Measurements from ENCODE around the gene DNAJC21.

DNAJC21 gene

GRCh38 chr5:34977934-34978613 lies 48.7 kb downstream of the DNAJC21 start:
- DNase-seq (ENCODE audit: low read depth in 2 of 2): no peak

GRCh38 chr5:34978681-34979080 lies 49.3 kb downstream of the DNAJC21 start:
- DNase-seq (ENCODE audit: low read depth in 2 of 2): no peak

- DNase-seq (ENCODE audit: low read depth in 2 of 2): no peak
These were observed 53.5 kb downstream of the DNAJC21 start for GRCh38 chr5:34982823-34983222.

- no peak for DNase-seq (ENCODE audit: low read depth in 2 of 2)
These were observed 57.6 kb downstream of the DNAJC21 start for GRCh38 chr5:34986965-34987364.

GRCh38 chr5:34991486-34992238 lies 62.3 kb downstream of the DNAJC21 start:
- DNase-seq (ENCODE audit: low read depth in 2 of 2): no peak

GRCh38 chr5:34993951-34994350 lies 64.6 kb downstream of the DNAJC21 start:
- DNase-seq (ENCODE audit: low read depth in 2 of 2): no peak

GRCh38 chr5:34996261-34996660 lies 66.9 kb downstream of the DNAJC21 start:
- DNase-seq (ENCODE audit: low read depth in 2 of 2): no peak

- DNase-seq (ENCODE audit: low read depth in 2 of 2): no peak
These were observed 68.9 kb downstream of the DNAJC21 start for GRCh38 chr5:34998058-34998789.

- DNase-seq (ENCODE audit: low read depth in 2 of 2): no peak
These were observed 72.5 kb downstream of the DNAJC21 start for GRCh38 chr5:35001842-35002241.

- no peak for DNase-seq (ENCODE audit: low read depth in 2 of 2)
These were observed 73.1 kb downstream of the DNAJC21 start for GRCh38 chr5:35002459-35002858.

GRCh38 chr5:35003018-35003957 lies 73.9 kb downstream of the DNAJC21 start:
- peak; percentile 22 to 24 for DNase-seq (ENCODE audit: low read depth in 2 of 2)

GRCh38 chr5:35004200-35004599 lies 74.8 kb downstream of the DNAJC21 start:
- DNase-seq (ENCODE audit: low read depth in 2 of 2): no peak

- DNase-seq (ENCODE audit: low read depth in 2 of 2): no peak
These were observed 75.4 kb downstream of the DNAJC21 start for GRCh38 chr5:35004771-35005170.

All from stimulated activated CD8-positive, alpha-beta memory T cell treated with anti-CD3 and anti-CD28 coated beads, Interleukin-15, amount 100 ng/mL, for 48 hours (primary cell).